GM18505 (cell line): ENCODE measurements around the gene WNK2.
"Not testable (repeated sequence)": the region's sequence is repeated elsewhere in the genome, so short reads cannot be mapped to it uniquely, and the experiment has no call there.

Experiments
- ATAC-seq: cut with Tn5 transposase; IDR thresholded peaks from one replicate; pipeline ENCODE4 v1.9.1; 2021; ENCODE audit not compliant: unreplicated experiment
- POLR2A ChIP-seq: IDR thresholded peaks from 4 replicates; pipeline ENCODE4 v1.6.1; 2011; ENCODE audit warnings: borderline replicate concordance; ENCODE audit not compliant: insufficient read depth, insufficient read length; ENCODE audit errors: extremely low read depth

Gene WNK2

GRCh38 chr9:93354451-93354850, 170.5 kb downstream of the WNK2 start:
- ATAC-seq: no peak
- TF ChIP-seq POLR2A: no peak

- ATAC-seq: no peak
- TF ChIP-seq POLR2A: no peak
These were observed 171.9 kb downstream of the WNK2 start for GRCh38 chr9:93355827-93356226.

DNA sequence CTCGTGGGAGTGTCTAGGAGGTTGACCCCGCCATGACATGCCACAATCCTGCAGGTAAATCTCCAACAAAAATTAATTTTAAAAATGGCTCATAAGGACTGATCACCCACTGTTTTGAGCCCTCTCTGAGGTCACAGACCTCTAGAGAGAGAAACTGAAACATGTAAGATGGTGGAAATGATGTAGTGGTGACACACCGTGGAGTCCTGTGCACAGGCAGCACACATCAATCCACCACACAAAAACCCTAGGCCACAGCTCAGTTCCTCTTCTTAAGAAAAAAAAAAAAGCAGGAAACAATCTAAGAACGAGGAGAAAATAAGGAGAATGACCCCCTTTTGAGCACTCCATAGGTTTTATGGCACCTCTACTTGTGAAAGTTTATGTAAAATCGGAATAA, 173.7 kb downstream of the WNK2 start:
- no peak for TF ChIP-seq POLR2A
- no peak for ATAC-seq

DNA sequence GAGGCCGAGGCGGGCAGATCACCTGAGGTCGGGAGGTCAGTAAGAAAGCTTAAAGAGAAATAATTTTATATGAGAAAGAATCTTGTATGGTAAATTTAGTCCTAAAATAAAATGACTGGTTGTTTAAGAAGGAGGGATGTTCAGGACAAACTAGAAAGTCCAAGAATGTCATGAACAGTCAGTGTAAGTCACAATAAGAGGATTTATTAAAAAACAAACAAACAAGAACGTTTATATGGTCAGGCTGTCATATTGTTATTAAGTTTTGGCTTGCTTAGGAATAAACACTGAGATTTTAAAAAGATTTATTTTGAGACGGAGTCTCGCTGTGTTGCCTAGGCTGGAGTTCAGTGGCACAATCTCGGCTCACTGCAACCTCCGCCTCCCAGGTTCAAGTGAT, 176.0 kb downstream of the WNK2 start:
- not testable (repeated sequence) for ATAC-seq

- no peak for TF ChIP-seq POLR2A
- no peak for ATAC-seq
These were observed 178.1 kb downstream of the WNK2 start for GRCh38 chr9:93361995-93362394.

- no peak for ATAC-seq
- TF ChIP-seq POLR2A: no peak
These were observed 180.9 kb downstream of the WNK2 start for GRCh38 chr9:93364734-93365426.

GRCh38 chr9:93365427-93366118, 181.6 kb downstream of the WNK2 start:
- TF ChIP-seq POLR2A: no peak
- no peak for ATAC-seq

DNA sequence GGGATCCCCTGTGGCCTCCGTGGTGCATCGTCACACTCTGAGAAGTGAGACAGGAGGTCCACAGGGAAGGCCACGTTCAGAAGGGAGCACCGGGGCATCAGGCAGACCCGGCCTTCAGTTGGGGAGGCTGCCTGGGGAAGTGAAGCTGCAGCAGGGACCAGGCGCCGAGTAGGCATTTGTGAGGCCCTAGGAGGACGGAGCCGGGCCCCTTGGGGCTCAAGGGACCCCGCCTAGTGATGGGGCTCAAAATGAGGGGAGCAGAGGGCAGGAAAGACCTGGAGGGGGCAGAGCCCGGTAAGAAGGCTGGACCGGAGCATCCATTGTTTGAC, 182.1 kb downstream of the WNK2 start:
- no peak for ATAC-seq
- no peak for TF ChIP-seq POLR2A

DNA sequence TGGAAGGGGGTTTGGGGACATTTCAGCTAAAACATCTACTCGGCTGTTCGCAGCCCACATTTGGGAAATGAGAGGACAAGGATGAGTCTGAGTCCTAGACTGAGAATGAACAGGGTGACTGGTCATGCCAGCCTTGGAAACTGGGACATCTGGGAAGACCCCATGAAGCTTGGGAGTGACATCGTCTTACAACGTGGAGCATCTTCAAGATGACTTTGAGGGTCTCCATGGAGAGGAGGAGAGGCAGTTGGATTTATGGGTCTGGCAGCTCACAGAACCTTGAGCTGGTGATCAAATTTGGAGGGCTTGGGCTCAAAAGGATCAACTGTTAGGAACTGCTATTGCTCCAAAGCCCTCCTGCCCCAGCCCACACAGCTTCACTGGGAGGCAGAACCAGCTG, 182.5 kb downstream of the WNK2 start:
- not testable (repeated sequence) for ATAC-seq

DNA sequence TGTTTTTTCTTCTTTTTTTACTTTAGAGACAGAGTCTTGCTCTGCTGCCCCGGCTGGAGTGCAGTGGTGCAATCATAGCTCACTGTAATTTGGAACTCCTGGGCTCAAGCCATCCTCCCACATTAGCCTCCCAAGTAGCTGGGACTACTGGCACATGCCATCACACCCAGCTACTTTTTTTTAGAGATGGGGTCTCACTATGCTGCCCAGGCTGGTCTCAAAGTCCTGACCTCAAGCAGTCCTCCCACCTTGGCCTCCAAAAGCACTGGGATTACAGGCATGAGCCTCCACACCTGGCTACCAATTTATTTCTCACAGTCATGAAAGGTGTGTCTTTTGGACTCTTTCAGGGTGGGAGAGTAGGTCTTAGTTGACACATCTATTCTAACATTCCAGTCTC, 184.5 kb downstream of the WNK2 start:
- ATAC-seq: no peak
- no peak for TF ChIP-seq POLR2A

- TF ChIP-seq POLR2A: no peak
- no peak for ATAC-seq
These were observed 185.7 kb downstream of the WNK2 start for GRCh38 chr9:93369686-93370085.
